GM20000 (cell line): ENCODE data around the gene SLC15A4.

Experiments
- DNase-seq: peaks from one replicate; pipeline ENCODE4 v3.0.0; 2012; ENCODE audit warnings: low spot score
- TF ChIP-seq, protein P1 (sequence below): IDR thresholded peaks from 2 replicates; pipeline ENCODE4 v1.5.1; 2012; ENCODE audit warnings: mild to moderate bottlenecking, control low read depth; ENCODE audit errors: extremely low read depth, missing control alignments

The SLC15A4 gene

DNA sequence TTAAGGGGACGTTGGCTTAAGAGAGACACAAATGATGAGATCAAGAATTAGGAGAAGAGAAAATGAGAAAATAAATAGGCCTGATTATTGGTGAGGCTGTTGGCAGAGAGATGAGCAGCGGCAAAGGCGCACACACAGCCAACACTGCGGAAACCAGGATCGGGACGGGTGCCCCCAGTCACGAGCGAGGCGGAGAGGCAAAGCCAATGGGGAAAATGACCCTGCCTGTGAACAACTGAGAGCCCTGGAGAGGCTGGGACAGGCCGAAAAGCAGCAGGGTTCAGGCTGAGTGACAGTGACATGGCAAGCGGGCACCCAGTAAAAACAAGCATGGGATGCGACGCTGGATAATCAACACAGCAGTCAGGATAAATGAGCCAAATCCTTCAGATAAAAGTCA lies 21.0 kb downstream of the SLC15A4 start:
- TF ChIP-seq, protein P1, sequence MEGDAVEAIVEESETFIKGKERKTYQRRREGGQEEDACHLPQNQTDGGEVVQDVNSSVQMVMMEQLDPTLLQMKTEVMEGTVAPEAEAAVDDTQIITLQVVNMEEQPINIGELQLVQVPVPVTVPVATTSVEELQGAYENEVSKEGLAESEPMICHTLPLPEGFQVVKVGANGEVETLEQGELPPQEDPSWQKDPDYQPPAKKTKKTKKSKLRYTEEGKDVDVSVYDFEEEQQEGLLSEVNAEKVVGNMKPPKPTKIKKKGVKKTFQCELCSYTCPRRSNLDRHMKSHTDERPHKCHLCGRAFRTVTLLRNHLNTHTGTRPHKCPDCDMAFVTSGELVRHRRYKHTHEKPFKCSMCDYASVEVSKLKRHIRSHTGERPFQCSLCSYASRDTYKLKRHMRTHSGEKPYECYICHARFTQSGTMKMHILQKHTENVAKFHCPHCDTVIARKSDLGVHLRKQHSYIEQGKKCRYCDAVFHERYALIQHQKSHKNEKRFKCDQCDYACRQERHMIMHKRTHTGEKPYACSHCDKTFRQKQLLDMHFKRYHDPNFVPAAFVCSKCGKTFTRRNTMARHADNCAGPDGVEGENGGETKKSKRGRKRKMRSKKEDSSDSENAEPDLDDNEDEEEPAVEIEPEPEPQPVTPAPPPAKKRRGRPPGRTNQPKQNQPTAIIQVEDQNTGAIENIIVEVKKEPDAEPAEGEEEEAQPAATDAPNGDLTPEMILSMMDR: no peak
- no peak for DNase-seq

DNA sequence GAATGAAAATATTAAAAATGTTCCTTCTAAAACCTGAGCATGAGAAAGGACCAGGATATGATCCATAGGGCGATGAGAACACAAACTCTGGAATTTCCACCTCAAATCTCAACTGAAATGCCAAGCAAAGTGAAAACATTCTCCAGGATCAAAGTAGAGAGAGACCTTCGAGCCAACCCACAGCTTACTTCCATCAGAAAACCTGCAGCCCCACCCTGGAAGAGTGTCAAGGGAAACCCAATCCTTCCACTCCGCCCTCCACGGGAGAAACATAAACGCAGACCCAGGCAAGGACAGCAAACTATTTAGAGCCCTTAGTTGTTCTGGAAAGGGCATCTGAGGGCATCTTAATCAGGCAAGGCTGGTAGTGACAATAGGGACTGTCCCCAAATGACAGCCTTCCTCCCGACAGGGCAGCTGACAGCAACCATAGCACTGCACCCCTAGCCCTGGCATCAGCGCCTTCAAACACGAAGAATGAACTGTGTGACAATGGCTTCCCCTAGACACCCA lies 21.8 kb downstream of the SLC15A4 start:
- no peak for DNase-seq
- TF ChIP-seq, protein P1: no peak

DNA sequence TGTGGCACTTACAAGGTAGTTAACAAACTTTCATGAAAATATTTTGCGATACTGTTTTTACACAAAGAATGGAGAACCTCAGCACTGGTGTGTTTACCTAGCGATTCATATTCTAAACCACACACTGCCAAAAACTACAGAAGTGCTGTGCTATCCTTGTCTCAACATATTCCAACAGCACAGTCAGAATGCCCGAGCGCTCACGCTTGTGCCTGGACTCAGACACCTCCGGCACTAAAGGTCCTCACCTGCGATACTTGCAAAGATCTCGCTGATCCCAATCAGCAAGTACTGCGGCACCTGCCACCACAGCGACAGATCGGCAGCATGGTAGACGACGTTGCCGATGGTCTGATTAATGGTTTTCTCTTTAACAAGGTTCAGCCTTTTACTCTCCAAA lies 23.2 kb downstream of the SLC15A4 start:
- TF ChIP-seq, protein P1: no peak
- DNase-seq: no peak

DNA sequence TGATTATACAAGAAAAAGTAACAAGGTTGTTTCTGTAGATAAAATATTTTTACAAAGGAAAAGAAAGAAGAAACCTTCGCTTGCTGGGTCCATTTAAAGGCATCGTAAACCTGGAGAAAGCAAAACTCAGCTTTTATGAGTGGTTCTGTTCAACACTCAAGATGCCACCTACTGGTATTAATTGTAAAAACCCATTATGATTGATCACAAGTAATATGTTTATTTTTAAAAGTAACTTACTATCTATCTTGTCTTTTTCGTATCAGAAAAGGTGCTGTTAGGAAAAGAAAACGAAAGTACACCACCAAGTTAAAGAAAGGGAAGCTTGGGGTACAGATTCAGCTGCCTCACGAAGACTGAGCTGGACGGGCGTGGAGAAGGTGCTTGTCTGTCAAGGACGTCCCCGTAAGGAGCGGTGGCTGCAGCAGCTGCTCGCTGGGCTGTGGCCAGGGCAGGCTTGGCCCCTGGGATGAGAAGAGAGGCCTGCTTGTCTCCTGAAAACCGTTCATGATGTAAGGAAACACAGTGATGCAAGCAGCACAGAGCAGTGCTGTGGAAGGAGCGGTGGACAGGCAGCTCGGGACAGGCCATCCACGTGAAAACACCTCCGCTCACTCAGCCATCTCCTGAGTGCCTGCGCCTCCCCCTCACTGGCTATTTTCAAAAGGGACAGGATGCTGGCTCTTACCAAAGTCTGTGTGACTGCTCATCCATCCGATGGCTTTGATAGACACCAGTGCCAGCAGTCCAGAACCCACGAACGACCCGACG lies 25.0 kb downstream of the SLC15A4 start:
- TF ChIP-seq, protein P1: peak; percentile 17
- peak; percentile 32 for DNase-seq

DNA sequence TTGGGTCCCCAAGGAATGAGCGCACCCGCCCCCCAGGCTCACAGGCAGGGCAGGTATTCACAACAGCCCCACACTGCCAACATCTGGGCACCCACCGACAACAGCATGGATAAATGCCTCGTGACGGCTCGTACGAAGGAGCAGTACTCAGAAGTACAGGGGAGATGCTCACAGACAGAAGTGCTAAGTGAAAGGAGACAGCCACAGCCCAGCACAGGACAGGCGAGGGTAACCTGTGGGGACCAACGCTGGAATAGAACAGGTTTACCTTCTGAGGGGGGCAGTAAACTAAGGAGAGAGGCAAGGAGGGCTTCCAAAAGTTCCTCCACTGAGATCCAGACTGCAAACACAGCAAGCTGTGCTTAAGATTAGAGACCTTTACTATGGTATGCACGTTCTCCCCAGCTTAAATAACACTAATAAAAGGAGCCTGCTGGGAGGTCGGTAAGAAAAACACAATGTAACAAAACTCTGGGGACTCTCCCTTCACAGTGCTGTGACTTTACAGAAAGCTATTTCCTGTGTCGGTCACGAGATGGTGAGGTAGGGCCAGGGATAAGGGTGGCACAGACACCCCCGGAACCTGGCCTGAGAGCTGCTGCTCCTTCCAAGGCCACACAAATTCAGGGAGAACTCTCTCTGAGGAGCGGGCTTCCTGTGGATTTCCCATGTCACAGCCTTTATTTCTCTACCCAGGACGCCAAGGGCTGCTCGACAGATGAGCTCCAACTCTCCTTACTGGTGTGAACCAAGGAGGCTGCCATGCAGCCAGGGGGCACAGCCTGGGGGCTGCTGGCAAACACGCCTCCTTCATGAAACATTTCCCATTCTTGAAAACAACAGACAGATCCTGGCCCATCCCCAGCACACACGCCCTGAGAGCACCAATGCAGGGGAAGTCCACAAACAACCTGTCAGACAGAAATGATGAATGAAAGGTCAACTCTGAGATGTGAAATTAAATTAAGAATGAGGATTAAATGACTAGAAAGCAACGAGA lies 26.3 kb downstream of the SLC15A4 start:
- TF ChIP-seq, protein P1: no peak
- DNase-seq: peak; percentile 28

DNA sequence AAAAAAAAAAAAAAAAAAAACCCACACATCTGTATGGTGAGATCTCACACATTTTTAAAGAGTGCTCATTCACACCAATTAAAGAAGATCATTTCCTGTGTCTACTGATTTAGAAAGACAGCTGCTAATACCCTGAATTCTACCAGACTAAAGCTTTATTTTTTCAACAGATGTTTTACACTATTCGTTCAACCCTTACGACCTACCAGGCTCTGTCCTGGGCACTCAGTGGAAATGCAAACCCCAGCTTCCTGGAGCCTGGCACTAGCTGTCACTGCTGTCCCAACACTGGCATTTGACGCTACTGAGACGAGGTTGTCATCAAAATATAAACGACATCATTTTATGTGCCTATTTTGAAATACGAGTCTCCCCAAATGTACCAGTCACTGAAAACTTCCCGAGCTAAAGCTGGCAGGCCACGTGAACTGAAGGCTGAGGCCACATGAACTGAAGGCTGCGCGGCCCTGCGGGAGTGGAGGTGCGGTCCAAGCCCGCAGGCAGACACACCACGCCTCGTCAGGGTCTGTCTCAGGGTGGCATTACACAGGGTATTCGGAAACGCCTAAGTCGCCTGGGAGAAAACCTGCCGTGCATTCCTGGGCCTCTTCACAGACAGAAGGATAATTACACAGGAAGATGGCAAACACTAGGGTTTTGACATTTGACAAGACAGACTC lies 27.2 kb downstream of the SLC15A4 start:
- peak; percentile 37 for DNase-seq
- TF ChIP-seq, protein P1: no peak
